B cell (primary cell): Measurements from ENCODE around the gene GP1BB. TPM values are rescaled to one million over a fixed set of nuclear protein-coding genes. Genes with fewer than 3 reads are reported as not detected.

Experiments used
- ATAC-seq: fragments of 200-7000 bp; cut with Tn5 transposase; one replicate; pipeline ENCODE4 v1.10.0; 2021; ENCODE audit warnings: low read depth, mild to moderate bottlenecking, moderate number of reproducible peaks, moderate library complexity
- CTCF ChIA-PET: fragments of 350-600 bp; sonication (Branson Sonifier 250); formaldehyde crosslinking; loops from one replicate; lab custom pipeline; 2021; ENCODE audit warnings: antibody characterized with exemption, inconsistent platforms; lab: Charles Lee
- POLR2A ChIA-PET: fragments of 350-600 bp; sonication (Branson Sonifier 250); formaldehyde crosslinking; loops from one replicate; lab custom pipeline; 2021; ENCODE audit warnings: antibody characterized with exemption; lab: Charles Lee
- DNase-seq: peaks from one replicate; pipeline ENCODE4 v3.0.0; 2013
- H2AFZ ChIP-seq: 2 replicates; pipeline ENCODE4 v1.6.1; 2012; ENCODE audit warnings: mild to moderate bottlenecking, low read depth, low read length; ENCODE audit not compliant: insufficient read depth, poor library complexity, severe bottlenecking
- H3K27ac ChIP-seq, 2 donors: 1 replicate in 1 of 2; 2 replicates in 1 of 2; pipeline ENCODE4 v1.5.1; 2012 to 2013; ENCODE audit warnings: low read length in 2 of 2, mild to moderate bottlenecking in 2 of 2, moderate library complexity in 1 of 2
- H3K27me3 ChIP-seq, 4 experiments: fragments of 200-600 bp in 1 of 4; sonication (generic) in 1 of 4; replicated peaks in 1 of 4; 1 replicate in 2 of 4; 2 replicates in 2 of 4; pipeline versions ENCODE4 v1.6.1 to v1.7.0; 2013 to 2016; ENCODE audit warnings: low read length in 3 of 4, mild to moderate bottlenecking in 2 of 4, mixed read lengths in 1 of 4, moderate library complexity in 1 of 4; ENCODE audit not compliant: insufficient read depth in 4 of 4, control insufficient read depth in 3 of 4; ENCODE audit errors: control extremely low read depth in 1 of 4
- H3K36me3 ChIP-seq, 2 experiments: replicated peaks in 1 of 2; 1 replicate in 1 of 2; 2 replicates in 1 of 2; pipeline versions ENCODE4 v1.6.1 to v1.7.1; 2013; ENCODE audit warnings: low read length in 1 of 2; ENCODE audit not compliant: insufficient read depth in 2 of 2, control insufficient read depth in 1 of 2; ENCODE audit errors: control extremely low read depth in 1 of 2, extremely low read depth in 1 of 2
- H3K4me1 ChIP-seq, 2 donors: fragments of 200-600 bp in 1 of 2; sonication (generic) in 1 of 2; 1 replicate in 1 of 2; 2 replicates in 1 of 2; pipeline versions ENCODE4 v1.5.1 to v1.6.1; 2013 to 2017; ENCODE audit warnings: low read length in 2 of 2; ENCODE audit not compliant: control insufficient read depth in 2 of 2, insufficient read depth in 2 of 2
- H3K4me2 ChIP-seq: replicated peaks from 2 replicates; pipeline ENCODE3; 2012; ENCODE audit warnings: mild to moderate bottlenecking, low read depth, low read length; ENCODE audit not compliant: poor library complexity, severe bottlenecking
- H3K4me3 ChIP-seq, 5 experiments: fragments of 200-600 bp in 1 of 5; sonication (generic) in 1 of 5; 1 replicate in 3 of 5; 2 replicates in 2 of 5; pipeline versions ENCODE4 v1.5.1 to v1.7.0; 2011 to 2016; ENCODE audit warnings: low read length in 4 of 5, mild to moderate bottlenecking in 4 of 5, low read depth in 2 of 5, control low read depth in 1 of 5, moderate library complexity in 1 of 5; ENCODE audit not compliant: insufficient read depth in 1 of 5; ENCODE audit errors: control extremely low read depth in 1 of 5, extremely low read depth in 1 of 5
- H3K79me2 ChIP-seq: fragments of 200-600 bp; sonication (generic); one replicate; pipeline ENCODE4 v1.6.0; 2016; ENCODE audit warnings: low read length; ENCODE audit not compliant: control insufficient read depth, insufficient read depth
- H3K9ac ChIP-seq: fragments of 200-600 bp; sonication (generic); 2 replicates; pipeline ENCODE4 v1.6.1; 2017; ENCODE audit warnings: mild to moderate bottlenecking, low read length, moderate library complexity
- H3K9me3 ChIP-seq, 3 donors: one replicate each; pipeline versions ENCODE4 v1.6.1 to v1.7.1; 2013; ENCODE audit warnings: low read length in 2 of 3; ENCODE audit not compliant: control insufficient read depth in 2 of 3, insufficient read depth in 1 of 3; ENCODE audit errors: control extremely low read depth in 1 of 3
- H4K20me1 ChIP-seq: 2 replicates; pipeline ENCODE4 v1.6.0; 2012; ENCODE audit warnings: mild to moderate bottlenecking, low read length; ENCODE audit not compliant: insufficient read depth, control insufficient read depth, poor library complexity, severe bottlenecking
- H3K27ac Mint-ChIP-seq: one replicate; pipeline ENCODE4 v1.8.0; 2021; ENCODE audit warnings: mixed read lengths
- H3K27me3 Mint-ChIP-seq: one replicate; pipeline ENCODE4 v1.8.0; 2021; ENCODE audit warnings: mixed read lengths
- H3K4me1 Mint-ChIP-seq: one replicate; pipeline ENCODE4 v1.8.0; 2021; ENCODE audit warnings: mixed read lengths
- H3K4me3 Mint-ChIP-seq: one replicate; pipeline ENCODE4 v1.8.0; 2021; ENCODE audit warnings: mixed read lengths
- H3K9me3 Mint-ChIP-seq: one replicate; pipeline ENCODE4 v1.8.0; 2022; ENCODE audit warnings: mixed read lengths; ENCODE audit not compliant: insufficient read depth
- EZH2 ChIP-seq: IDR thresholded peaks from 2 replicates; pipeline ENCODE4 v1.6.1; 2012; ENCODE audit warnings: borderline replicate concordance, low read depth, mild to moderate bottlenecking, moderate library complexity, low read length; ENCODE audit not compliant: insufficient read depth, poor library complexity, severe bottlenecking
- WGBS: methylation state at CpG from one replicate; pipeline ENCODE4 v1.1.5; 2013; ENCODE audit warnings: missing lambda C conversion rate; ENCODE audit not compliant: insufficient coverage; 5-methylcytosine and 5-hydroxymethylcytosine counted together
- intact Hi-C: fragments of 100-400 bp; cut with micrococcal nuclease; formaldehyde crosslinking; loops from one replicate; pipeline ENCODE4 v1.10.0; 2022
- polyA plus RNA-seq: library from polyadenylated mRNA; depleted of rRNA; stranded (reverse); fragments of >200 nt; gene quantifications from 2 replicates; pipeline ENCODE4 v1.2.3, GENCODE V29; 2012
- total RNA-seq, 2 donors: library from RNA; stranded (reverse); fragments of 120-200 nt in 1 of 2; gene quantifications; 1 replicate in 1 of 2; 2 replicates in 1 of 2; pipeline versions ENCODE4 v1.2.3 to v1.2.4, GENCODE V29; 2013 to 2022
- TF ChIP-seq, protein P1 (sequence below): fragments of 200-600 bp; IDR thresholded peaks from one replicate; pipeline ENCODE4 v1.8.0; 2022; ENCODE audit warnings: antibody characterized with exemption, mild to moderate bottlenecking

Gene GP1BB
- total and polyA plus RNA-seq, 2 donors (not counting 1 experiment from before 2014, with no cell fraction given): 0.31 TPM; not detected in 1

DNA sequence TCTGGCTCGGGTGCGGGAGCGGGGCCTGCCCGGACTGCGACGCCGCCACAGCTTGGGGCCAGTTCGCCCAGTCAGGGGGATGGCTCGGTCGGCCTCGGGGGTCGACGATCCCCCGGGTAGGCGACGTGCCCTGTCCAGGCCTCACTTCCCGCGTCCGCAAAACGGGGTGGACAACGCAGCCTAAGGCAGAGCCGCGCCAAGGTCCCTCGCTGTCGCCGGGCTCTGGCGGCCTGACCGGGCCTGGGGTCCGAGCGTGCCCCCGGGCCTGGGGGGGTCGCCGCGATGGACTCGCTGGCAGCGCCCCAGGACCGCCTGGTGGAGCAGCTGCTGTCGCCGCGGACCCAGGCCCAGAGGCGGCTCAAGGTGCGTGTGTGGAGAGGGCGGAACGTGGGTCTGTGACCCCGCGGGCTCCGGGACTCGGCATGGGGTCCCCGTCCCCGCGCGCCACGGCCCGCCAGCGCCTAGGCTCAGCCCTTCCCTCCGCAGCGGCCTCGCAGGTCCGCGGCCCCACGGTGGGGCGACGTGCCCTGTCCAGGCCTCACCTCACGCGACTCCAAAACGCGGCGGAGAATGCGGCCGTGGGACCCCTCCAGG lies 4.8 kb upstream of the GP1BB start:
- Histone ChIP-seq H2AFZ (peak overlapping the region; percentile 59), H3K4me3 (peak overlapping the region; percentile 5 to 65 (median 44)), H3K9me3 (peaks cover 0 to 22% (median 0%) of the 10 kb centered on the region in 3 donors), H3K79me2 (no peaks in the 10 kb centered on the region), H3K4me2 (peak overlapping the region; percentile 97), H4K20me1 (no peaks in the 10 kb centered on the region), H3K9ac (peak overlapping the region; percentile 62), H3K36me3 (no peaks in the 10 kb centered on the region), H3K4me1 (peaks cover 26 to 38% of the 10 kb centered on the region in 2 donors), H3K27ac (no peak overlapping the region), H3K27me3 (peaks cover 0 to 75% (median 27%) of the 10 kb centered on the region in 4 experiments)
- TF ChIP-seq, protein P1, sequence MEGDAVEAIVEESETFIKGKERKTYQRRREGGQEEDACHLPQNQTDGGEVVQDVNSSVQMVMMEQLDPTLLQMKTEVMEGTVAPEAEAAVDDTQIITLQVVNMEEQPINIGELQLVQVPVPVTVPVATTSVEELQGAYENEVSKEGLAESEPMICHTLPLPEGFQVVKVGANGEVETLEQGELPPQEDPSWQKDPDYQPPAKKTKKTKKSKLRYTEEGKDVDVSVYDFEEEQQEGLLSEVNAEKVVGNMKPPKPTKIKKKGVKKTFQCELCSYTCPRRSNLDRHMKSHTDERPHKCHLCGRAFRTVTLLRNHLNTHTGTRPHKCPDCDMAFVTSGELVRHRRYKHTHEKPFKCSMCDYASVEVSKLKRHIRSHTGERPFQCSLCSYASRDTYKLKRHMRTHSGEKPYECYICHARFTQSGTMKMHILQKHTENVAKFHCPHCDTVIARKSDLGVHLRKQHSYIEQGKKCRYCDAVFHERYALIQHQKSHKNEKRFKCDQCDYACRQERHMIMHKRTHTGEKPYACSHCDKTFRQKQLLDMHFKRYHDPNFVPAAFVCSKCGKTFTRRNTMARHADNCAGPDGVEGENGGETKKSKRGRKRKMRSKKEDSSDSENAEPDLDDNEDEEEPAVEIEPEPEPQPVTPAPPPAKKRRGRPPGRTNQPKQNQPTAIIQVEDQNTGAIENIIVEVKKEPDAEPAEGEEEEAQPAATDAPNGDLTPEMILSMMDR: no peak
- TF ChIP-seq EZH2: no peak
- no peak for ATAC-seq
- no peaks in the 10 kb centered on the region for H3K9me3 Mint-ChIP-seq
- DNase-seq: no peak
- ChIA-PET POLR2A (no interaction called here), CTCF (interaction anchor here (1.7 kb wide), 1 partner anchor 192 kb away, joined by 4 read pairs; no protein-coding TSS in a partner anchor)
- H3K27me3 Mint-ChIP-seq: peaks cover 40% of the 10 kb centered on the region
- no peak overlapping the region for H3K27ac Mint-ChIP-seq
- under 1% methylated on average over 70 of the region's 70 CpGs for WGBS
- H3K4me1 Mint-ChIP-seq: peaks cover 18% of the 10 kb centered on the region
- intact Hi-C loops: no loop called here
- H3K4me3 Mint-ChIP-seq: no peak overlapping the region

DNA sequence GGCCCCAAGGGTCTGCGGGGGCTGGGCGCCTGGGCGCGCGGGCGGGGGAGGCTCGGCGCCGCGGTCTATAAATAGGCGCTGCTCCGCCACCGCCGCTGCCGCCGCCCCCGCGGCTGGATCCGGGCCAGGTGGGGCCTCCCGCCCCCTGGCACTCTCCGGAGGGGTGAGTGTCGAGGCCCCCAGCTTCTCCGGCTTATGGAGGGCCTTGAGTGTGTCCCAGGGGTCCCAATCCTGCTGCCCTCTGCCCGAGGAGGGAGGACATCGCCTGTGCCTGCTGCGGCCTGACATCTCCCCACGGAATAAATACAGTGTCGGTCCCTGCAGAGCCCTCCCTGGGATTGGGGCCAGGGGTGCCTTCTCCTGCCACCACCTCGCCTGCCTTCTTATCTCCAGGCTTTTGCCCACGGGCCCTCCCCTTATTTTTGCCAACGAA lies 4.3 kb upstream of the GP1BB start:
- peaks cover 23 to 35% of the 10 kb centered on the region in 2 donors for H3K4me1 ChIP-seq
- peak overlapping the region; percentile 74 for H3K4me3 Mint-ChIP-seq
- H3K9ac ChIP-seq: peak overlapping the region; percentile 62
- H3K9me3 ChIP-seq: peaks cover 0 to 22% (median 0%) of the 10 kb centered on the region in 3 donors
- H3K9me3 Mint-ChIP-seq: no peaks in the 10 kb centered on the region
- POLR2A ChIA-PET: no interaction called here
- CTCF ChIA-PET: interaction anchor here (0.8 to 1.7 kb wide), 2 partner anchors 11 to 191 kb away, joined by 4 read pairs; no protein-coding TSS in a partner anchor
- TF ChIP-seq, protein P1: no peak
- peak; percentile 45 for TF ChIP-seq EZH2
- WGBS: 5% methylated on average over 31 of the region's 31 CpGs
- H3K36me3 ChIP-seq: no peaks in the 10 kb centered on the region
- no peak overlapping the region for H3K27ac Mint-ChIP-seq
- H2AFZ ChIP-seq: peak overlapping the region; percentile 59
- intact Hi-C loops: no loop called here
- H3K27me3 ChIP-seq: peaks cover 0 to 70% (median 25%) of the 10 kb centered on the region in 4 experiments
- H3K27me3 Mint-ChIP-seq: peaks cover 36% of the 10 kb centered on the region
- peak overlapping the region in 3 of 5 experiments; percentile 44 to 65 (median 45) for H3K4me3 ChIP-seq
- H3K79me2 ChIP-seq: no peaks in the 10 kb centered on the region
- DNase-seq (peak; percentile 46), ATAC-seq (no peak)
- H3K4me2 ChIP-seq: peak overlapping the region; percentile 97
- H4K20me1 ChIP-seq: no peaks in the 10 kb centered on the region
- H3K4me1 Mint-ChIP-seq: peaks cover 16% of the 10 kb centered on the region
- H3K27ac ChIP-seq: no peak overlapping the region
